BJ (cell line): Measurements from ENCODE around the gene OR8D1. TPM values are rescaled to one million over a fixed set of nuclear protein-coding genes. Genes with fewer than 3 reads are reported as not detected.

Source experiments
- CTCF ChIA-PET: fragments of 350-600 bp; formaldehyde crosslinking; extraction: SDS; loops from one replicate; lab custom pipeline; 2021; ENCODE audit warnings: antibody characterized with exemption, inconsistent platforms; lab: Yijun Ruan, JAX
- POLR2A ChIA-PET: fragments of 300-600 bp; sonication (Branson Sonifier 250); formaldehyde crosslinking; extraction: SDS; loops from one replicate; lab custom pipeline; 2021; ENCODE audit warnings: antibody characterized with exemption; lab: Charles Lee
- DNase-seq: peaks from one replicate; pipeline ENCODE4 v3.0.0-alpha.2; 2011; ENCODE audit warnings: low read depth
- H3K27me3 ChIP-seq: 2 replicates; pipeline ENCODE4 v1.6.0; 2011; ENCODE audit warnings: low read length; ENCODE audit not compliant: control insufficient read depth, insufficient read depth
- H3K36me3 ChIP-seq: 2 replicates; pipeline ENCODE4 v1.5.1; 2011; ENCODE audit warnings: low read length; ENCODE audit not compliant: control insufficient read depth, insufficient read depth
- H3K4me3 ChIP-seq: 2 replicates; pipeline ENCODE4 v1.5.1; 2011; ENCODE audit warnings: low read depth, mild to moderate bottlenecking, control low read depth, low read length
- CTCF ChIP-seq: IDR thresholded peaks from 2 replicates; pipeline ENCODE4 v1.5.1; 2011; ENCODE audit warnings: low read depth, mild to moderate bottlenecking, control low read depth, inconsistent platforms, low read length, moderate library complexity; ENCODE audit not compliant: insufficient read depth
- polyA minus RNA-seq: library from RNA; depleted of rRNA, polyadenylated mRNA; stranded (reverse); fragments of >200 nt; gene quantifications from 2 replicates; pipeline ENCODE4 v1.2.3, GENCODE V29; 2011; rRNA and poly(A)+ RNA removed
- polyA plus RNA-seq: library from polyadenylated mRNA; depleted of rRNA; stranded (reverse); fragments of >200 nt; gene quantifications from 2 replicates; pipeline ENCODE4 v1.2.3, GENCODE V29; 2011; rRNA removed

Gene OR8D1
- polyA plus RNA-seq (not detected in 2 replicates), polyA minus RNA-seq (not detected in 2 replicates)

- ChIA-PET CTCF (no interaction called here), POLR2A (no interaction called here)
- Histone ChIP-seq H3K36me3 (no peaks in the 10 kb centered on the region), H3K27me3 (no peaks in the 10 kb centered on the region), H3K4me3 (no peak within 1 kb of the TSS)
- no peak for DNase-seq
- no peak for TF ChIP-seq CTCF
Observed at GRCh38 chr11:124313849-124314248, at the start of gene OR8D1. TSS of gene OR8D1 (minus strand) at chr11:124313949. CDS start at chr11:124310766, 3,183 bp downstream.

GRCh38 chr11:124359566-124359965, 45.8 kb upstream of the OR8D1 start:
- TF ChIP-seq CTCF = no peak
- DNase-seq = no peak
- Histone ChIP-seq H3K27me3 (no peaks in the 10 kb centered on the region), H3K4me3 (no peak overlapping the region), H3K36me3 (no peaks in the 10 kb centered on the region)
- CTCF ChIA-PET = no interaction called here
- POLR2A ChIA-PET = no interaction called here

- Histone ChIP-seq H3K4me3 (no peak overlapping the region), H3K27me3 (no peaks in the 10 kb centered on the region), H3K36me3 (no peaks in the 10 kb centered on the region)
- ChIA-PET CTCF (no interaction called here), POLR2A (no interaction called here)
- no peak for TF ChIP-seq CTCF
- no peak for DNase-seq
Observed at GRCh38 chr11:124346311-124346955, 32.7 kb upstream of the OR8D1 start.

- no peaks in the 10 kb centered on the region for H3K27me3 ChIP-seq
- ChIA-PET POLR2A (no interaction called here), CTCF (no interaction called here)
- no peak for DNase-seq
- H3K4me3 ChIP-seq = no peak overlapping the region
- TF ChIP-seq CTCF = no peak
- no peaks in the 10 kb centered on the region for H3K36me3 ChIP-seq
Observed at GRCh38 chr11:124344346-124344745, 30.6 kb upstream of the OR8D1 start.

GRCh38 chr11:124340142-124340447, 26.3 kb upstream of the OR8D1 start:
- ChIA-PET POLR2A (no interaction called here), CTCF (no interaction called here)
- H3K27me3 ChIP-seq = no peaks in the 10 kb centered on the region
- DNase-seq = no peak
- no peak for TF ChIP-seq CTCF
- H3K4me3 ChIP-seq = no peak overlapping the region
- no peaks in the 10 kb centered on the region for H3K36me3 ChIP-seq
